Right lobe of liver (tissue), 4 donors: ENCODE data around the gene CRYGA.
"Not testable (repeated sequence)": the region's sequence is repeated elsewhere in the genome, so short reads cannot be mapped to it uniquely, and the experiment has no call there.

Experiments
- CTCF ChIP-seq, 4 donors: fragments of 200-600 bp in 3 of 4; fragments of 450-650 bp in 1 of 4; IDR thresholded peaks; one replicate each; pipeline versions ENCODE4 v1.5.1 to v1.8.0; 2016 to 2022; ENCODE audit warnings: antibody characterized with exemption in 4 of 4, mild to moderate bottlenecking in 2 of 4
- POLR2A ChIP-seq: fragments of 450-650 bp; IDR thresholded peaks from one replicate; pipeline ENCODE4 v1.6.1; 2017; ENCODE audit warnings: antibody characterized with exemption, mild to moderate bottlenecking
- donor health status: DM: no; HTN: no; CAD: no.
- donor health status: DM: no; HTN: no; CAD: no.
- donor health status: DM: no; HTN: yes; CAD: no.

- TF ChIP-seq POLR2A; CTCF (IDR thresholded peaks at IDR 0.05): not testable (repeated sequence)
Measured at GRCh38 chr2:208112273-208112745, 51.1 kb downstream of the CRYGA start.
